ENCODE measurements around the gene SPTLC3. TPM values are rescaled to one million over a fixed set of nuclear protein-coding genes. Genes with fewer than 3 reads are reported as not detected.

Gene SPTLC3
- total and polyA plus RNA-seq, 2 experiments from 2014 or later = 0.52 to 0.66 TPM

DNA sequence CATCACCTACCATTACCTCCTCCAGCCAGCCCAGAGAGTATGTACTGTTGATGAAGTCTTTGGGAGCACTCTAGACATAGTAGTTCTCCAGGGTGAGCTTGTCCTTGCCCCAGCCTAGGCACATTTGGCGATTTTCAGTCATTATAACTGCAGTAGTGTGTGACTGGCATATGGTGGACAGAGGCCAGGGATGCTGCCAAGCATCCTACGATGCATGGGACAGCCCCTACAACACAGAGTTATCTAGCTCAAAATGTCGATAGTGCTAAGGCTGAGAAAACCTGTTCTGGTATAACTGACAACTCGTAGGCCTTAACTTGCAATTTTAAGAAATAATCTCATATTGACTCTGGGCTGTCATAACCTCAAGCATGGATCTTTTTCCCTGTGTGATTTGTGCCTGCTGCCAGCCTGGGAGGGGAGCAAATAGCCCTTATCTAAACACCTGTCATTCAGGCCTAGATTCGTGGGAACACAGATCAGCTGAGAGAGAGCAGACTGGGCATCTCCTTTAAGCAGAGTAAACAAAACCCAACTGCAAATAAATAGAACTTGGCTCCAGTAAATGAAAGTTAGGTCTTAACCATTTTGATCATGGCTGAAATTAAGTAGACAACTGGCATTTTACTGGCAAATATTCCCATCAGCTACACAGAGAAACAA is 102.6 kb downstream of the SPTLC3 start:
- Mint-ChIP-seq H3K4me1 (no peaks in the 10 kb centered on the region), H3K27ac (no peak overlapping the region), H3K4me3 (no peak overlapping the region), H3K9me3 (no peaks in the 10 kb centered on the region), H3K27me3 (ENCODE audit: insufficient read depth, low read depth, poor library complexity) (no peaks in the 10 kb centered on the region), H3K36me3 (ENCODE audit: low read depth) (no peaks in the 10 kb centered on the region)
- Histone ChIP-seq H3K4me3 (no peak overlapping the region), H3K4me2 (no peak overlapping the region), H3K36me3 (ENCODE audit: insufficient read depth) (no peaks in the 10 kb centered on the region), H3K4me1 (ENCODE audit: insufficient read depth) (no peaks in the 10 kb centered on the region), H3K79me2 (replicated peaks; ENCODE audit: insufficient read depth) (no peaks in the 10 kb centered on the region), H3K27me3 (ENCODE audit: insufficient read depth) (no peaks in the 10 kb centered on the region), H3K27ac (ENCODE audit: low read depth) (no peak overlapping the region), H2AFZ (no peak overlapping the region), H3F3A (replicated peaks; ENCODE audit: low read depth) (no peaks in the 10 kb centered on the region), H3K9me2 (ENCODE audit: insufficient read depth) (peaks cover 6% of the 10 kb centered on the region; the same call in 1 of the 2 replicates), H4K20me1 (replicated peaks; ENCODE audit: insufficient read depth) (no peaks in the 10 kb centered on the region)
- no peak for ATAC-seq
- no peak for DNase-seq (ENCODE audit: low spot score)
- no peak for TF ChIP-seq NANOG (IDR thresholded peaks at IDR 0.05; ENCODE audit: borderline replicate concordance)
- TF ChIP-seq CREB1 (CRISPR knock-in tag; IDR thresholded peaks at IDR 0.05; ENCODE audit: low read depth) = no peak
- no peak for TF ChIP-seq CTCF (conservative IDR thresholded peaks at IDR 0.05; ENCODE audit: low read depth in 2 of 2)
- no peak for TF ChIP-seq ZNF462 (CRISPR knock-in tag; IDR thresholded peaks at IDR 0.05)
- TF ChIP-seq ZNF114 (CRISPR knock-in tag; IDR thresholded peaks at IDR 0.05) = no peak
- no peak for TF ChIP-seq POLR2AphosphoS5 (IDR thresholded peaks at IDR 0.05; ENCODE audit: low read depth)
- no peak for TF ChIP-seq EZH2 (IDR thresholded peaks at IDR 0.05; ENCODE audit: low read depth, unreplicated experiment)
- no peak for TF ChIP-seq REST (IDR thresholded peaks at IDR 0.05; ENCODE audit: unreplicated experiment)
- TF ChIP-seq JUNB (IDR thresholded peaks at IDR 0.05; ENCODE audit: unreplicated experiment) = no peak
- no peak for TF ChIP-seq ZNF331 (CRISPR knock-in tag; IDR thresholded peaks at IDR 0.05; ENCODE audit: low read depth)
- TF ChIP-seq STAT1 (IDR thresholded peaks at IDR 0.05; ENCODE audit: unreplicated experiment) = no peak
- TF ChIP-seq, protein P1, sequence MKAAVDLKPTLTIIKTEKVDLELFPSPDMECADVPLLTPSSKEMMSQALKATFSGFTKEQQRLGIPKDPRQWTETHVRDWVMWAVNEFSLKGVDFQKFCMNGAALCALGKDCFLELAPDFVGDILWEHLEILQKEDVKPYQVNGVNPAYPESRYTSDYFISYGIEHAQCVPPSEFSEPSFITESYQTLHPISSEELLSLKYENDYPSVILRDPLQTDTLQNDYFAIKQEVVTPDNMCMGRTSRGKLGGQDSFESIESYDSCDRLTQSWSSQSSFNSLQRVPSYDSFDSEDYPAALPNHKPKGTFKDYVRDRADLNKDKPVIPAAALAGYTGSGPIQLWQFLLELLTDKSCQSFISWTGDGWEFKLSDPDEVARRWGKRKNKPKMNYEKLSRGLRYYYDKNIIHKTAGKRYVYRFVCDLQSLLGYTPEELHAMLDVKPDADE (IDR thresholded peaks at IDR 0.05) = no peak
- TF ChIP-seq EZH2phosphoT487 (IDR thresholded peaks at IDR 0.05; ENCODE audit: unreplicated experiment) = no peak
